PC-3 (cell line): Measurements from ENCODE around the gene NR1H2. TPM values are rescaled to one million over a fixed set of nuclear protein-coding genes. Genes with fewer than 3 reads are reported as not detected.

ENCODE experiments used
- ATAC-seq: fragments of 200-7000 bp; cut with Tn5 transposase; 2 replicates; pipeline ENCODE4 v1.9.1; 2020; ENCODE audit warnings: mild to moderate bottlenecking, moderate library complexity
- BruUV-seq: library from RNA; stranded (reverse); fragments of 400-500 nt; replicated peaks from 2 replicates; lab custom pipeline; 2021; lab: Mats Ljungman, UMichigan
- CTCF ChIA-PET: fragments of 300-600 bp; sonication (Branson Sonifier 250); formaldehyde crosslinking; loops from one replicate; lab custom pipeline; 2022; ENCODE audit warnings: antibody characterized with exemption; lab: Charles Lee
- POLR2A ChIA-PET: fragments of 300-600 bp; sonication (Branson Sonifier 250); formaldehyde crosslinking; loops from one replicate; lab custom pipeline; 2022; ENCODE audit warnings: antibody characterized with exemption; ENCODE audit not compliant: unreplicated experiment; lab: Charles Lee
- DNase-seq: peaks from one replicate; pipeline ENCODE4 v3.0.0-alpha.2; 2015
- H2AFZ ChIP-seq: fragments of 300-600 bp; sonication (generic); 2 replicates; pipeline ENCODE4 v1.6.0; 2016; ENCODE audit warnings: antibody characterized with exemption, low read length
- H3F3A ChIP-seq: fragments of 300-600 bp; sonication (generic); one replicate; pipeline ENCODE4 v1.6.0; 2017; ENCODE audit warnings: antibody characterized with exemption, low read length, control low read depth, mild to moderate bottlenecking; ENCODE audit not compliant: unreplicated experiment
- H3K27ac ChIP-seq: fragments of 300-600 bp; sonication (generic); 2 replicates; pipeline ENCODE4 v1.5.1; 2016; ENCODE audit warnings: mild to moderate bottlenecking, low read length
- H3K27me3 ChIP-seq: fragments of 300-600 bp; sonication (generic); 2 replicates; pipeline ENCODE4 v1.6.1; 2016; ENCODE audit warnings: low read length, mixed read lengths
- H3K36me3 ChIP-seq: fragments of 300-600 bp; sonication (generic); 2 replicates; pipeline ENCODE4 v1.6.1; 2016; ENCODE audit warnings: low read depth, mixed run types, low read length, mixed read lengths
- H3K4me1 ChIP-seq: fragments of 300-600 bp; sonication (generic); 2 replicates; pipeline ENCODE4 v1.5.1; 2016; ENCODE audit warnings: low read length; ENCODE audit not compliant: insufficient read depth
- H3K4me2 ChIP-seq: fragments of 300-600 bp; sonication (generic); 2 replicates; pipeline ENCODE4 v1.6.0; 2016; ENCODE audit warnings: low read length
- H3K4me3 ChIP-seq: fragments of 300-600 bp; sonication (generic); 2 replicates; pipeline ENCODE4 v1.5.1; 2016; ENCODE audit warnings: mild to moderate bottlenecking, low read length, mixed read lengths
- H3K79me2 ChIP-seq: fragments of 300-600 bp; sonication (generic); 2 replicates; pipeline ENCODE4 v1.6.1; 2017; ENCODE audit warnings: low read length, mixed read lengths
- H3K9ac ChIP-seq: fragments of 300-600 bp; sonication (generic); 2 replicates; pipeline ENCODE4 v1.6.0; 2016; ENCODE audit warnings: mild to moderate bottlenecking, low read length
- H3K9me2 ChIP-seq: fragments of 300-600 bp; sonication (generic); replicated peaks from 2 replicates; pipeline ENCODE4 v1.6.1; 2016; ENCODE audit warnings: mixed run types, low read length, mixed read lengths
- H3K9me3 ChIP-seq: fragments of 300-600 bp; sonication (generic); 2 replicates; pipeline ENCODE4 v1.6.1; 2016; ENCODE audit warnings: low read length, mixed read lengths
- H4K20me1 ChIP-seq: fragments of 300-600 bp; sonication (generic); 2 replicates; pipeline ENCODE4 v1.6.1; 2016; ENCODE audit warnings: low read length, mixed read lengths
- EZH2 ChIP-seq: fragments of 300-600 bp; sonication (generic); IDR thresholded peaks from one replicate; pipeline ENCODE4 v1.6.1; 2017; ENCODE audit warnings: antibody characterized with exemption, mild to moderate bottlenecking, low read length; ENCODE audit not compliant: unreplicated experiment
- EZH2phosphoT487 ChIP-seq: fragments of 300-600 bp; sonication (generic); IDR thresholded peaks from 2 replicates; pipeline ENCODE4 v1.6.1; 2018; ENCODE audit warnings: mild to moderate bottlenecking, antibody characterized with exemption, low read length, borderline replicate concordance
- intact Hi-C: fragments of 100-400 bp; cut with micrococcal nuclease; formaldehyde crosslinking; loops from 2 replicates; pipeline ENCODE4 v1.9.0; 2023
- total RNA-seq: library from RNA; depleted of rRNA; stranded (reverse); fragments of >200 nt; gene quantifications from 2 replicates; pipeline ENCODE4 v1.2.3, GENCODE V29; 2014
- TF ChIP-seq, protein P1 (sequence below): fragments of 300-600 bp; sonication (generic); conservative IDR thresholded peaks from 2 replicates; pipeline ENCODE4 v1.5.1; 2017; ENCODE audit warnings: antibody characterized with exemption, low read depth, mild to moderate bottlenecking, low read length

NR1H2 gene
- total RNA-seq, 1 experiment from 2014 or later, result 130 TPM

DNA sequence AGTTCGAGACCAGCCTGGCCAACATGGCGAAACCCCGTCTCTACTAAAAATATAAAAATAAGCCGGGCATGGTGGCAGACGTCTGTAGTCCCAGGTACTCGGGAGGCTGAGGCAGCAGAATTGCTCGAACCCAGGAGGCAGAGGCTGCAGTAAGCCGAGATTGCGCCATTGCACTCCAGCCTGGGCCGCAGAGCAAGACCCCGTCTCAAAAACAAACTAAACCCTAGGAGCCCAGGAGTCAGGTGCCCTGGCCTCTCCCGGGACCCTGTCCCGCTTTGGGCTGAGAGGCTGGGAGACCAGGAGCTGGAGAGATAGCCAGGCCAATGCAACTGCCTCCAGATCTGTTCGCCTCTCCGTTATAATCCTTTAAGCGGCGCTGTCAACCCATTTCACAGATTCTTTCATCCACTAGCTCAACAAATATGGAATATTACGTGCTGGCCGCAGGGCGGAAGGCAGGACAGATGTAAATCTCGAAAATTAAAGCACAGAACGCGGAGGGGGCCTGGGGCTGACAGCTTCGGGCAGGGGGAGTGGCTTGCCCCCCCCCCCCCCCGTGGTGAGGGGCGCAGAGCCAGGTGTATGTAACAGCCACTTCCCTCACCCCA lies 51.2 kb downstream of the NR1H2 start:
- intact Hi-C loops, result no loop called here
- Histone ChIP-seq H3K79me2 (no peaks in the 10 kb centered on the region), H4K20me1 (no peaks in the 10 kb centered on the region), H3K4me2 (no peak overlapping the region), H3K27me3 (no peaks in the 10 kb centered on the region), H3K4me1 (no peaks in the 10 kb centered on the region), H3K9me3 (no peaks in the 10 kb centered on the region), H2AFZ (no peak overlapping the region), H3K36me3 (no peaks in the 10 kb centered on the region), H3K9me2 (no peaks in the 10 kb centered on the region), H3K4me3 (no peak overlapping the region), H3K27ac (no peak overlapping the region), H3F3A (no peaks in the 10 kb centered on the region), H3K9ac (no peak overlapping the region)
- DNase-seq (no peak), ATAC-seq (no peak)
- TF ChIP-seq EZH2, result no peak
- TF ChIP-seq, protein P1, sequence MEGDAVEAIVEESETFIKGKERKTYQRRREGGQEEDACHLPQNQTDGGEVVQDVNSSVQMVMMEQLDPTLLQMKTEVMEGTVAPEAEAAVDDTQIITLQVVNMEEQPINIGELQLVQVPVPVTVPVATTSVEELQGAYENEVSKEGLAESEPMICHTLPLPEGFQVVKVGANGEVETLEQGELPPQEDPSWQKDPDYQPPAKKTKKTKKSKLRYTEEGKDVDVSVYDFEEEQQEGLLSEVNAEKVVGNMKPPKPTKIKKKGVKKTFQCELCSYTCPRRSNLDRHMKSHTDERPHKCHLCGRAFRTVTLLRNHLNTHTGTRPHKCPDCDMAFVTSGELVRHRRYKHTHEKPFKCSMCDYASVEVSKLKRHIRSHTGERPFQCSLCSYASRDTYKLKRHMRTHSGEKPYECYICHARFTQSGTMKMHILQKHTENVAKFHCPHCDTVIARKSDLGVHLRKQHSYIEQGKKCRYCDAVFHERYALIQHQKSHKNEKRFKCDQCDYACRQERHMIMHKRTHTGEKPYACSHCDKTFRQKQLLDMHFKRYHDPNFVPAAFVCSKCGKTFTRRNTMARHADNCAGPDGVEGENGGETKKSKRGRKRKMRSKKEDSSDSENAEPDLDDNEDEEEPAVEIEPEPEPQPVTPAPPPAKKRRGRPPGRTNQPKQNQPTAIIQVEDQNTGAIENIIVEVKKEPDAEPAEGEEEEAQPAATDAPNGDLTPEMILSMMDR, result no peak
- TF ChIP-seq EZH2phosphoT487, result no peak
- no TSS peak for BruUV-seq
- ChIA-PET CTCF (no interaction called here), POLR2A (no interaction called here)

DNA sequence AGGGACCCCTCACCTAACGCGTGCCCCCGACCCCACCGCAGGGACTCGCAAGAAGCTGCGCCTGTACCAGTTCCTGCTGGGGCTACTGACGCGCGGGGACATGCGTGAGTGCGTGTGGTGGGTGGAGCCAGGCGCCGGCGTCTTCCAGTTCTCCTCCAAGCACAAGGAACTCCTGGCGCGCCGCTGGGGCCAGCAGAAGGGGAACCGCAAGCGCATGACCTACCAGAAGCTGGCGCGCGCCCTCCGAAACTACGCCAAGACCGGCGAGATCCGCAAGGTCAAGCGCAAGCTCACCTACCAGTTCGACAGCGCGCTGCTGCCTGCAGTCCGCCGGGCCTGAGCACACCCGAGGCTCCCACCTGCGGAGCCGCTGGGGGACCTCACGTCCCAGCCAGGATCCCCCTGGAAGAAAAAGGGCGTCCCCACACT lies 51.8 kb downstream of the NR1H2 start:
- no peaks in the 10 kb centered on the region for H3F3A ChIP-seq
- TF ChIP-seq EZH2phosphoT487, result no peak
- no peak for TF ChIP-seq EZH2
- TF ChIP-seq, protein P1, result no peak
- no peak overlapping the region for H2AFZ ChIP-seq
- ATAC-seq, result no peak
- BruUV-seq, result no TSS peak
- no peak overlapping the region for H3K27ac ChIP-seq
- H3K9ac ChIP-seq, result no peak overlapping the region
- no peak overlapping the region for H3K4me3 ChIP-seq
- intact Hi-C loops, result no loop called here
- H3K4me2 ChIP-seq, result no peak overlapping the region
- H3K27me3 ChIP-seq, result no peaks in the 10 kb centered on the region
- H3K4me1 ChIP-seq, result no peaks in the 10 kb centered on the region
- no peaks in the 10 kb centered on the region for H4K20me1 ChIP-seq
- no peaks in the 10 kb centered on the region for H3K9me2 ChIP-seq
- H3K79me2 ChIP-seq, result no peaks in the 10 kb centered on the region
- CTCF ChIA-PET, result interaction anchor here (0.6 kb wide), 1 partner anchor 1495 kb away, joined by 3 read pairs; no protein-coding TSS in a partner anchor
- no peak for DNase-seq
- POLR2A ChIA-PET, result no interaction called here
- no peaks in the 10 kb centered on the region for H3K36me3 ChIP-seq
- no peaks in the 10 kb centered on the region for H3K9me3 ChIP-seq

- Histone ChIP-seq H3K9me2 (no peaks in the 10 kb centered on the region), H3K4me3 (no peak overlapping the region), H3K4me2 (no peak overlapping the region), H3K27me3 (no peaks in the 10 kb centered on the region), H3F3A (no peaks in the 10 kb centered on the region), H3K9ac (no peak overlapping the region), H3K27ac (no peak overlapping the region), H3K4me1 (no peaks in the 10 kb centered on the region), H3K36me3 (no peaks in the 10 kb centered on the region), H4K20me1 (no peaks in the 10 kb centered on the region), H3K79me2 (no peaks in the 10 kb centered on the region), H3K9me3 (no peaks in the 10 kb centered on the region), H2AFZ (no peak overlapping the region)
- no TSS peak for BruUV-seq
- DNase-seq (no peak), ATAC-seq (no peak)
- no peak for TF ChIP-seq EZH2
- TF ChIP-seq, protein P1, result no peak
- no peak for TF ChIP-seq EZH2phosphoT487
- CTCF ChIA-PET, result no interaction called here
- intact Hi-C loops, result no loop called here
- POLR2A ChIA-PET, result no interaction called here
These were observed 52.7 kb downstream of the NR1H2 start for GRCh38 chr19:50428772-50429463.
